Testis (tissue), 2 donors: Measurements from ENCODE around the gene ADISSP.

ENCODE experiments used
- CTCF ChIP-seq, 3 experiments: fragments of 450-650 bp in 2 of 3; fragments of 200-600 bp in 1 of 3; sonication (generic) in 1 of 3; IDR thresholded peaks; one replicate each; pipeline ENCODE4 v1.5.1; 2016 to 2019; ENCODE audit warnings: antibody characterized with exemption in 3 of 3, mild to moderate bottlenecking in 2 of 3, moderate library complexity in 1 of 3
- POLR2A ChIP-seq: fragments of 450-650 bp; IDR thresholded peaks from one replicate; pipeline ENCODE4 v1.6.1; 2017; ENCODE audit warnings: antibody characterized with exemption, mild to moderate bottlenecking, moderate library complexity

DNA sequence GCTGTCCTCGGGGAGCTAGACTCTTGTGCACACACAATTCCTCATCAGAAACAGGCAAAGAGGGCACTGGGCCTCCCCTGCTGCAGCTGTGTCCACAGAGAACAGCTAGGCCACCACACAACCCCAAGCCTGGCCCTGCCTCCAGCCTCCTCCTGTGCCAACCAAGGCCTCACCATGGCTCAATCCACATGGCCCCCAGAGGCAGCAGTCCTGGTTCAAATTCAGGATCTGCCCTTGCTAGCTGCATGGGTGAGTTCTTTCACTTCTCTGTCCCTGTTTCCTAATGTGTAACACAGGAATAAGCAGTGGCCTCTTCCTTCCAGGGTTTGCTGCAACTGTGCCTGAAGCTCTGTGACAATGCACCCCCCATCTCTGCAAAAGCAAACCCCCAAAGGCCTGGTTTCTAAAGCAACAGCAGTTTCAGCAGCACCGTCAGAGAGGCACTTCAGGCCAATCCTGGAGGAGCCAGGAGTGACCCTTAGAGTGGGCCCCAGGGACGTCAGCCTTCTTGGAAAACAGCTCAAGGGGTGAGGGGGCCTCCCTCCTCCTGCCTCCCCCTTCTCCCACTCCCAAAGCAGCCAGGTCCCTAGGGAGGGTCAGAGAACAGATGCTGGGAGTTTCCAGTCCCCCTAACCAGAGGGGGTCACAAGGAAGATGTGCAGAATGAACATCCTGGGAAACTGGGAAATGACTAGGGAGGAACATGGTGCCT is 2.2 kb downstream of the ADISSP start:
- TF ChIP-seq CTCF (IDR thresholded peaks at IDR 0.05) (no peak), POLR2A (no peak)
